T-helper 9 cell (primary cell): ENCODE data around the gene CNNM1.

Experiments
- DNase-seq: peaks from one replicate; pipeline ENCODE4 v3.0.0-alpha.2; 2020

The CNNM1 gene

DNA sequence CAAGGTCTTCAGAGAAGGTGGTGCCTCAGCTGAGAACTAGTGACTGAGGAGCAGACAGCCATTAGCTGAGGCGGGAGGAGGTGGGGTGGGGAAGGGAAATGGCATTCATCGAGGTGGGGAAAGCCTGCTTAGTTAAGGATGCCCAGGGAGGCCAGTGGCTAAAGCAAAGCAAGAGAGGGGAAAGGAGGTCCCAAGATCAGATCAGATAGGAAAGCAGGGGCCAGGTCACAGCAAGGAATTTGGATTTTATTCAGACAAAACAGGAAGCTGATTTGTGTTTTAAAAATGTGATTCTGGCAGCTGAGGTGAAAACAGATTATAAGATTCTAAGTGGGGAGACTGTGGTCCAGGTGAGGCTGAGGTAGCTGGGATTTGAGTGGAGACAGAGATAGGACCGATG lies 45.8 kb downstream of the CNNM1 start:
- DNase-seq: no peak

DNA sequence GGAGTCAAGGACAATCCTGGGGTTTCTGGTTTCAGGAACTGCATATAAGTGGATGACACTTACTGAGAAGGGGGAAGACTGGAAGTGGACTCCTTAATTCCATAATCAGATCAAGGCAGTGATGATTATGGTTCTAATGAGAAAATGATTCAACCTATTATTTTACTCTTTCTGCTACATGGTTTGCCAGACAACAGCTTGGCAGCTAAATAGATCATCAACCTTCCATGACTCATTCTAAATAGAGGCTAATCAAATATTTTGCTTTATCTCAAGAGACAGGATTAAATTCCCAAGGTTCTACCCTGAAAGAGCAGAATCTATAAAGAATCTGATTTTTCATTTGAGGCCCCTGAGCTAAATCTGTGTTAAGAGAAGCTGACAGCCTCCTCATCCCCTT lies 46.3 kb downstream of the CNNM1 start:
- no peak for DNase-seq

DNA sequence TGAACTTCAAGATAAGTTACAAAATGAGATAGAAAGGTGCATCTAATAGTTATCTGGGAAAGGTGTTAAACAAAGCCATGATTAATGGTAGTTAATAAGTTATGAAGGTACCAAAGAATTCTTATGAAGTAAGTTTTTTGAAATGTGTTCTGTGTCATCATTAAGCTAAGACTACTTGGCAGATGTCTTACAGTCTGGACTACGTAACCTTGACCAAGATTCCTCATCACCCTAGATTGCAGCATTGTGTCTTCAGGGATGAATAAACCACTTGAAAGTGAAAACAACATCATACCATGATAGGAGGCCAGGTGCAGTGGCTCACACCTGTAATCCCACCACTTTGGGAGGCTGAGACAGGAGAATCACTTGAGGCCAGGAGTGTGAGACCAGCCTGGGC lies 53.0 kb downstream of the CNNM1 start:
- DNase-seq: no peak

DNA sequence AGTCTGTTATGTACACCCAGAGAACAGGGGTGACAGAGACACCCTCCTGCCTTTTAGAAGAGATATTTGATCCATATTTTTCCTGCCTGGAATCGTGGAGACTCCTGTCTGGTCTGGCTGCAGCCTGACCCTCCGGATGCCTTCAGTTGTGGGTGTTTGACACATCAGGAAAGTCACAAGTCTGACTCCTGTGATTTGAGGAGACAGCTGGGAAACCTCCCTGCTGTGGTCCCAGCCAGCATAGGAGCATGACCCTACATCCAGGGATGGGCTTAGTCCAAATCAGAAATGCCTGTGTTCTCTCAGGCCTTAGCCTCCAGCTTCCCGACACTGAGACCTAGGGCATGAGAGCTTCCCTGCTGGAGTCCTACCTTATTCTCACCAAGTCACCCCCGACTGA lies 57.9 kb downstream of the CNNM1 start:
- no peak for DNase-seq

DNA sequence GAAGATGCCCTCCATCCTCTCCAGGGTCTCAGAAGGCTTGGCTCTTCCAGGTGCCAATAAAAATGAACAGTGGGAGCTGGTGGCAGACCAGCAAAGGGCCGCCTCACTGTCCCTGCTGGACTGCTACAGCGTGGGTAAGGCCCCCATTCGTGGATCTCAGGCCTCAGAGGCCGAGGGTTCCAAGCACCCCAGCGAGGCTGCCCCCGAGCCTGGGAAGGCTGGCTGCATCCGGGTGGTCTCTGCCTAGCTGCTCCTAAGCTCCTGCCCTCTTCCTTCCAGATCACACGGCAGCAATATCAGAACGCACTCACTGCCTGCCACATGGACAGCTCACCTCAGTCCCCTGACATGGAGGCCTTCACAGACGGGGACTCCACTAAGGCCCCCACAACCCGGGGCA lies 58.4 kb downstream of the CNNM1 start:
- no peak for DNase-seq

DNA sequence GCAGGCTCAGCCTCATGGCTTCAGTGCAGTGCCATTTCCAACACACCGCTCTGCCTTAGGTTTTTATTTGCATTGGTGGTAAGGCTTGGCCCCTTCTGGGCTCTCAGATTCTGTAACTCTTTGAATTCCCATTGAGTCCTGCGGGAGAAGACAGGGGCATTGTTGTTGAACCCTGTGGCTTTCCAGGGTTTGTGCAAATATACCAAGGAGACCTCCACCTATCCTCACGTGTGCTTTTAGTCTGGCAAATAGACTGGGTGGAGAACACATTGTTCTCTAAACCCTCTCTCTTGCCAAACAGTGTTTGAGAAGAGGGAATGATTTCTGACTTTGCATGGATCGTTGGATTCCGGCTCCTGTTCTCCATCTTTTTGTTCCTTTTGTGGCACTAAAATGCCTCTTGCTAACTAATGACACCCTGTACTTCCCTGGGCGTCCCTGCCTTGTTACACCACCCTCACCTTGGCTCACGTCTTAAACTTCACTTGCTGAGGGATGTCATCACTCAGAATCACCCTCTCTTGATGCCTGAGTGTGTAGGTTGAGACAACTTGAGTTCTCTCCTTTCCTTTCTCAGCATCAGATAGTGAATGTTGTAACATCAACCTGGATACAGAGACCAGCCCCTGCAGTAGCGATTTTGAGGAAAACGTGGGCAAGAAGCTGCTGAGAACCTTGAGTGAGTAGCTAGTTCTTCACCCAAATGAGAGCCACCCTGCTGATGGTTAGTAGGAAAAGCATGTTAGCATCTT lies 60.7 kb downstream of the CNNM1 start:
- DNase-seq: no peak

DNA sequence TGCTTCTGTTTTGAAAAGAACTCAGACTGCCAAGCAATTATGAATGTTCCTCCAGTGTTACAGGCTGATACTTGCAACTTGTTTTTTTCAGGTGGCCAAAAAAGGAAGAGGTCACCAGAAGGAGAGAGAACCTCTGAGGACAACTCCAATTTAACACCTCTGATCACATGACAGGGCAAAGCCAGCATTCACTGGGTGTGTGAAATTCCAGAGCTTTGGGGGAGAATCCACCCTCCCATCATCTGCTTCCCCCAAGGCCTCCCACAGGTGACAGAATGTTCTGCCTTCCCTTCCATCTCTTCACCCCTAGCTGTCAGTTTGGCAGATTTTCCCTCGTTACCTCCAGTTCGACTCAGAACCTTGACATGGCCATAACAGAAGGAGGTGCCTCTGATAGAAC lies 62.2 kb downstream of the CNNM1 start:
- DNase-seq: no peak

DNA sequence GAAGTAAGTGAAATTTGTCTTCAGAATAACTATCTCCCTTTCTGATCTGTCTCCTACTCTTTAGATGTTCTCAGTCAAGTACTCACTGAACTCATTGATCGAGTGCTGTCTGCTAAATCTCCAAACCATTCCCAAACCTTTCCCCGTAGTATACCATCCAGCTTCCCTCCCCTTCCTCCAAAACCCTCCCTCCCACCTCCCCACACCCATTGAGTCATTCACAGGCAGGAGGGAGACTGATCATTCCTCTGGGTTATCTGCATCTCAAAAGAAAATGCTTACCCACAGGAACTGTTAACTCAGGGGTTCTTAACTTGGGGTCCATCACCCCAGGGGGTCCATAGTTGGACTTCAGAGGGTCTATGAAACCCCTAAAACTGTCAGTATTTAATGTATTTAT lies 63.9 kb downstream of the CNNM1 start:
- DNase-seq: no peak

DNA sequence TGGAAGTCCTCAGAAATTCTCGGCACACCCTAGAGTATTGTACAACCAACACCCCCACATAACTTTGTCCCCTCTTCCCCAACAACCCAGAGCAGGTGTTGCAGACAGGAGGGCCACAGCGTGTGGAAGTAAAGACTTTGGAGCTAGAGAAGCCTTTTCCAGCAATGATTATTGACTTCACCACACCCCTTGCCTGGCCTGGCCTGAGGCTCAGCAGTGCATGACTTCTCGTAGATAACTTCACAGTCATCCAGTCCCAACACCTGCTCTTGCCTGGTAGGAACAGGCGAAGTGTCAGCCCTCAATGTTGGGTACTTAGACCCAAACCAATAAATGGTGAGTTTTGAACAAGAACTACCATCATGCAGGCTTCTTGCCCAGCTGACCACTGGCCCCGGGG lies 64.5 kb downstream of the CNNM1 start:
- DNase-seq: no peak

DNA sequence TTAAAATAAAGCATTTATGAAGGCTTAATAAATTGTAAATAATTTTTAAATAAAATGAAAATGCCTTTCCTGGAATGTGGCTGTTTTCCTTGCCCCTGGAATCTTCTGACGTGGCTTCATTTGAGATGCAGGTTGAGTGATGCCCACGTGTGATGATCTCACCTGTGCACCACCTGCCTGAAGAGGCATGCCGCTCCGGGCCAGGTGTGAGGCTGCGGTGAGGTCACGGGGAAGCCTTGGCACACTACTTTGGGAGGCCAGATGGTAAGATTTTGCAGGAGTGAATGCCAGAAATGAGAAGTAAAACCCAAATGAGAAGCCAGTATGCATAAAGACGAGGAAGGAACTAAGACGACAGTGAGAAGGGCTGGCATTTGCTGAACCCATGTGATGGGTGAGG lies 65.1 kb downstream of the CNNM1 start:
- no peak for DNase-seq

DNA sequence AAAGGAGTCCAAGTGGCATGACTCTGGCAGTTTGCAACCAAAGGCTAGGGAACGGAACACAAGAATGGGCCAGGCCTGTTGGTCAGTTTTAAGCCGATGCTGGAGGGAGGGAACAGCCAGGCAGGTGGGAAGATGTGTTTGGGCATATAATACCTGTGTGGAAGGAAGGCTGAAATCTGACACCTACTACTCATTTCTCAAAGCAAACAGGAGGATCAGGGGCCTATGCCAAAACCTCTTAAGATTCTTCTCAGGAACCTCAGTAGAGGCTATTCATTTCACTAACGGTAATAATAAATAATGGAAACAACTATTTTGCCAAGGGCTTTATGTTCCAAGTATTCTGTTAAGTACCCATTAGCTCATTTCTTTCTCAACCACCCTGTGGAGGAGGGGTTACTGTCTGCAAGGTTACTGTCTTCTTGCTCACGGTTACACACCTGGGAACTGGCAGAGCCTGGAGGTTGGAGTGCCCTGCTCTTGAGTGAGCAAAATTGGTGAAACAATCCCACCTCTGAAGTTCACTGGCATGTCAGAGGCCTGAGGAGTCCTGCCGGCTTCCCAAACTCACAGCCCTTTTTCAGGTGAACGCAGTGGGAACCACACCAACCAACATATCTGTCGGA lies 65.7 kb downstream of the CNNM1 start:
- DNase-seq: no peak

DNA sequence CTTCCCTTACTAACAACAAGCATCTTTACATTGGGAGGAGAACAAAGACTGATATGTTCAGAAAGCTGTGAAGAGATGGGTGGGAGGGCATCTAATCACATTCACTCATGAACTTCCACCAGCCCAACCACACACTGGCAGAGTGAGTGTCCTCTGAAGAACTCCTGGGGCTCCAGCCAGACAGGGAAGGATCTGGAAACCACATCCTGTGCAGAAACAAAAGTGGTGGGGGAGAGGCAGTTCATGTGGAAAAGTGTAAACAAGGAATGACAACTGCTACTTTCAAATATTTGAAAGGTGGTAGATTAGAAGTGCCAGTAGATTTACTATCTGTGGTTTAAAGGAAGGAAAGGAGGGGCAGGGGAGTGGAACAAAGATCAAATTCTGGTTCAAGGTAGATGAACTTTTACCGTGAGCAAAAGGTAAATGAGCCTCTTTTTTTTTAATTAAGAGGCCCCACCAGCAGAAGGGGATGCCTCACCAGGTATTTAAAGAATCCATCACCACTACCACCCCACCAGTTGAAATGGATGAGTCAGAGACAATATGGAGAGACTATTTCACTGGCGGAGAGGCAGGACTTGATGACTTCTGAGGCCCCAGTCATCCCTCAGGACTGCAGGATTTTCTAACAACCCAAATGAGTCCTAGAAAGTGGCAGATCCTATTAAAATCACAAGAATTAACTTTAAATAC lies 66.7 kb downstream of the CNNM1 start:
- DNase-seq: no peak

DNA sequence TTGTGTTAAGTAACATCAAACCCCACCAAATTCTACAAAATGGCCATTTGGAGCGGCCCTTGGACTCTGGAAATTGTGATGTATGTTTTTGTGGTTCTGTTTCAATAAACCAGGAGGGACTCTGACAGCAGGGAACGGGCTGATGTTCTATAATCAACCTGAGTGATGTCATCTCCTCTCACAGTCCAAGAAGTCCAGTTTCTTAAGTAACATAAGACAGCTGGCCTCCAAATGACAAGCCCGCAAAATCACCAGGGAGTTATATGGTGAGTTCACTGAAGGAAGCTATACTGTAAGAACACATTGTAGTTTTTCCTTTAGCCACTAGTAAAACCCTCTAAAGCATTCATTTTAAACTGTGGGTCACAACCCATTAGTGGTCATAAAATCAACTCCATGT lies 67.3 kb downstream of the CNNM1 start:
- no peak for DNase-seq

DNA sequence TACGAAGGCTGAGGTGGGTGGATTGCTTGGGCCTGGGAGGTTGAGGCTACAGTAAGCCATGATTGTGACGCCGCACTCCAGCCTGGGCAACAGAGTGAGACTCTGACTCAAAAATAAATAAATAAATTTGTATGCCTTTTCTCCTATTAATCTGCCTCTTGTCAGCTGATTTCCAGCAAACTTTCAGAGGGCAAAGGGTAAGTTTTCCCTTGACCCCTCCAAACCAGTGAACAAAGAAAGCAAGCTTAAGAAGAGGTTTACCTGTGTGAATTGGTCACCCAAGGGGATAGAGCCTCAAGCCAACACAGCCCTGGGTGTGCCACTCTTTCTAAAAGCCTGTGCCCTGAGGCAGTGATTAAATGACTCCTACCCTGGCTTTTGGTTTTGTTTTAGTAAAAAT lies 70.5 kb downstream of the CNNM1 start:
- no peak for DNase-seq

DNA sequence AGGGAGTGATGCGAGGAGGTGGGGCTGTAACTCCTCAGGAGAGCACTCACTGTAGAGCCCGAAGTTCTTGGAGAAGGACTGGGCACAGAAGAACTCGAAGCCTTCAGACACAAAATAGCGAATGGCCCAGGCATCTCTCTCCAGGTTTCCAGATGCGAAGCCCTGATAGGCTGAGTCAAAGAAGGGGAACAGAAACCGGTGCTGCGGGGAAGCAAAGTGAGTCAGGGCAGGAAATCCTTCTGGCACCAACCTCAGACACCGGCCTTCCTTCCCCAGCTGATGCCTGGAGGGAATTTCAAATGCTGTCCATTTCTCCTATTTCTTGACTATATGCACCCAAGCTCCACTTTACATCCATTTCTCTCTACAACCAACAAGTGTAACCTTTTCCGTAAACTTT lies 74.5 kb downstream of the CNNM1 start:
- DNase-seq: no peak

DNA sequence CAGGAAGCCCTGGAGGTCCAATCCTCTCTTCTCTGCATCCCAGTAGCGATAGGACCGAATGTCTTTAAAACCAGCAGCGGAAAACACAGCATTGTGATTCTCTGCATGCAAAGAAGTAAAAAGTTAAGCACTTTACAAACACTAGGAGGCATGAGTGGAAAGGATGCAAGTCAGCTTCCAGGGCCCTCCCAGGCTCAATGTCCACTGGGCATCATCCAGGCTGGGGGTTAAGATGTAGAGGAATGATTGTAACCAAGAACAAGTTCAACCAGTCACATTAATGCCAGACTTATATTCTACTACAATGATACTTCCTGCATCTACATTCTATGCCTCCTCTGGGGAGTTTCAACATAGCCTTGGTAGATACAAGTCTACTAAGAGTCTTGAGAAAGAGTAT lies 77.0 kb downstream of the CNNM1 start:
- no peak for DNase-seq

DNA sequence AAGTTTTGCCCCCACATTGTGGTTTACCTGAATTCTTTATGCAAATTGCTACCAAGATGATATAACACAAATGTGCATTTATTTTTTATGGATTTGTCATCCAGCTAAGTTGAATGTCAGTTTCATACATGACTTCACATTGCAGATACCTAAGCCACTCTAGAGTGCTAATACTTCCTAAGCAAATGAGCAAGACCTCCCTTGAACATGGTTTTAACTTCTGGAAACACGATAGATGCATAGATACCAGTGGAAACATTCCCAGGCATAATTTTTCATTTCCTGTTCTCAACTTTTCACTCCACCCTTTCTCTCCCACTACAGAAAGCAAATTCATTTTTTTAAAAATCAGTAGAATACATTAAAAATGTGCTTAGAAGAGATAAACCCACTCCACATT lies 81.0 kb downstream of the CNNM1 start:
- no peak for DNase-seq

DNA sequence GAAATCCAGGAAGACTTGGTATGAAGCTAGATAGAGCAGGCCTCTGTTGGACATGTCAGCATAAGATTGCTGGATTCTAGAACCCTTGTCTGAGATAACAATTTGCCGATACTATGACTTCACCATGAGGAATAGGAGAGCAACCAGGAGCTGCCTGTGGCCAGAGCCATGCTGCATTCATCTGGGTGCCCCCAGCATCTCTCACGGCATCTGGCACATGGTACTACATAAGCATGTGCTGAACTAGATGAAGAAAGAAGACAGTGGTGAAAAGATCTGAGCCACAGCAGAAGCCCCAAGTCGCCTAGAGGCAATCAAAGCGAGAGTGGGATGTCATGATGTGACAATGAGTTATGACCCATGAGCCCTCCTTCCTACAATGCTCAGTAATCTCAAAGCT lies 81.7 kb downstream of the CNNM1 start:
- no peak for DNase-seq

DNA sequence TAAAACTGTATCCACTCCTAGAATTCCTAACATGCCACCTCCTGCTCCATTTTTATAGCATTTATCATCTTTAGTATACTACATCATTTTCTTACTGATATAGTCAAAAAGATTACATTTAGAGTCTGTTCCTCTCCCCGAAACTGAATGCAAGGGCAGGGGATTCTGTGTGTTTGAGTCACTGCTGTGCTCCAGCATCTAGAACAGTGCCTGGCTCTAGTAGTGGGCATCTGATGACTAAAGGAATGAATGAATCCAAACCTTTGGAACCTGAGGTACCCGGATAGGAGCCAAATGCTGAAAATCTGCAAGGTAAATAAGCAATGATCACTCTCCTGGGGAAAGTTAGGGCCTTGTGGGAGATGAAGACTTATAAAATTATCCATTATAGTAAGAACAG lies 82.4 kb downstream of the CNNM1 start:
- no peak for DNase-seq

DNA sequence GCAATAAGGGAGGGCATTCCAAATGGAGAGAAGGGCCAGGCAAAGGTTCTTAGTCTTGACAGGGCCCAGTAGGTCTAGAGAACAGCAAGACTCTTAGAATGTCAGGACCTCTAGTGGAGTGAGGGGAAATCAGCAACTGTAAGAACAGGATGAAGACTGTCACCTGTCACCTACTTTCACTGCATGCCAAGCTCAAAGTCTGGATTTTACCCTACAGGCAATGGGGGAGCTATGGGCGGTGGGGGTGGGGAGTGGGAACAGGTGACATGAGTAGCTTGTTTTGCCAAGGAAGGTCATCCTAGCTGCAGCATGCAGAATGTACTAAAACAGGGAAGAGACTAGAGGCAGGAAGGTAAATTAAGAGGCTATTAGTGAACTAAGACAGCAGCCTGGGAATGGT lies 82.9 kb downstream of the CNNM1 start:
- no peak for DNase-seq

DNA sequence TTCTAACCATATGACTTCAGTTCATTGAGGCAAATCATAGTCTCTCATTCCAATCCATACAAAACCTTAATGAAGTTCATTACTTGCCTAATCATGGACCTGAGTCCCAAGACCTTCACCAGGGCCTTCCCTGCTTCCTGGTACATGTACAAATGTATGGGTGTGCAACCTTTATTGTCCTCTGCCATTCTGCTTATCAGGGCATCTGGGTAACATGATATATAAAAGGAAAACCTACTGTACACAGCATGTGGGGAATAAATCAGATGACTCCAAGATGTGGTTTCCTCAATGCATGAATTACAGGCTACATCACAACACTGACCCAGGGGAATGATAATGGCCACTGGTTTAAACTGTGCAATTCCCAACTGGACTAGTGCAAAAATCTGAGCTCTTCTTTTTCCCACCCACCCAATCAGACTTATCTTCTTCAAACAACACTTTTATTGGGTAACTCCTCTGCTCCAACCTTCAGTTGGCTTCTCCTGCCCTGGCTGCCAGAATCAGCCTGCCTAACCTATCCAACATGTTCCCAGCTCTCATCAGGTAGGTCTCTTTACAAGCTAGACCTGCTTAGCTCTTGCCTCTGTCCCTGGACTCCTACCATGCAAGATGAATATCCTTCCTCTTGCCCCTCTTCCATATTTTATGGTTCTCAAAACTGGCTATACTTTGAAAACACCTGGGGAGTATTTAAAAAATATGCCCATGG lies 89.9 kb downstream of the CNNM1 start:
- no peak for DNase-seq

DNA sequence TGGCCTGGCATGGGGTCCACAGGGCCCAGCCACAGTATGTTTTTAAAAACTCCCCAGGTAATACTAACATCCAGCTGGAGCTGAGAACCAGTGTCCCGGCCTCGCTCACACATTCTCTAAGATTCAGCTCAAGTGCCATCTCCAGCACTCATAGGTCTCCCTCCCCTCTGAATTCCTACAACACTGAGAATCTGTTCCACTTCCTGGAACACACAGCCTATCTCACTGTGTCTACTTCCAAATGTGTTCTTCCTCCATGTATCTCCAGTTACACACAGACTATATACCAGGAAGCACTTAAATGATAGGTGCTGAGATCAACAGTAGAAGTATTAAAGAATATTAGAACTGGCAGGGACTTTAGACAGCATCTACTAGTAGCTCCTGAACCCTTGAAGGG lies 90.5 kb downstream of the CNNM1 start:
- no peak for DNase-seq

DNA sequence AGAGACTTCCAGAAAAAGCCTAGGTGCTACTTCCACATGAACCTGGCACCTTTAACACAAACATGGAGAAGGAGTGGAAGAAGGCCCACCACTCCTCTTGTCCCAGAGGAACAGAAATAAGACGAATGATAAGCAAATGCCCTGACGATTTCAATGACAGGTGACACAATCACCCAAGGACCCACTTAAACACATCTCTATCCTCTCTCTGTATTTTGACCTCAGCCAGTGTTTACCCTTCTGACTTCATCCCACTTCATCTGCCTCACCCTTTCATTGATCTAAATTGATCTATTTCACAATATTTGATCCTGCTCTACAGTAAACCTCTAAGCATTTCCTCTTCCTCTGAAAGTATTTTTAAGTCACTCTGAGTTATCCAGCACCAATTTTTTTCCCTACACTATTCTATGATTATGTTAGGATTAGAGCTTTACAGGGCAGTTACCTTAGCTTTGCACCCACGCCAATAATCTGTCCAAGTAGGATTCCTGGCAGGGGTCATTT lies 92.1 kb downstream of the CNNM1 start:
- no peak for DNase-seq
